ENCODE data around the gene CENPM. TPM values are rescaled to one million over a fixed set of nuclear protein-coding genes. Genes with fewer than 3 reads are reported as not detected.
A peak's percentile ranks its signal among the peaks of the same experiment; 100 is the strongest.

CENPM gene
- total RNA-seq, 2 experiments from 2014 or later = 189 to 354 TPM

DNA sequence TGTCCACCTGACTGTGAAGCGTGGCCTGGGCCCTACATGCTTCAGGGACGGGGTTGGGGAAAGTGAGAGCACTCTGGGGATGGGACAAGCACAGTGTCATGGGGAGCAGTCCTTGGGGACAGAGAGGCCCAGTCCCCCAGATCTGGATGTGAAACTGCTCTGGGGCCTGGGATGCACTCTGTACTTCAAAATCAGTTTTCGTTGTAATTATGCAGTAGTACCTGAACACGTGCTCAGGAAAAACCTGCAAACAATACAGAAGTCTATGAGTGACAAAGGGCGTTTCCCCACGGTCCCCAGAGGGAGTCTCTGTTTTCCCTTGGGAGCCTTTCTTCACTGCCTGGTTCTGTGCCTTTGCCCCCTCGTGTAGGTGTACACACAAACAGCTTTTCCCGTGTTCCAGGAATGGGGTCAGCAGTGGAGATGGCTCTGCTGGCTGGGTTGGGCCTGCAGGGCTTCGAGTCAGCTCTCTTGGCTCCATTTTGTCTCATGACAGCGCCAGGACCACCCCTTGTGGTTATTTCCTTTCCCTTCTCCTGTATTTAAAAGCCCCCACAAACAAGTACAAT lies 15.2 kb downstream of the CENPM start:
- POLR2A ChIA-PET = no interaction called here

GRCh38 chr22:41929418-41929810 lies 17.5 kb downstream of the CENPM start:
- ChIA-PET CTCF (ENCODE audit: unreplicated experiment) (no interaction called here), POLR2A (interaction anchor here (3.0 kb wide), 1 partner anchor 18 kb away, joined by 9 read pairs; the partner anchor contains the start of gene CENPM)
- Histone ChIP-seq H3K9me2 (ENCODE audit: insufficient read depth, low read length) (no peaks in the 10 kb centered on the region), H3K4me1 (ENCODE audit: insufficient read depth, low read length, poor library complexity, severe bottlenecking) (peaks cover 95% of the 10 kb centered on the region), H3K9me3 (ENCODE audit: low read length) (no peaks in the 10 kb centered on the region), H3K4me2 (ENCODE audit: low read length) (peak overlapping the region; percentile 68), H3K27ac (ENCODE audit: low read depth, low read length, poor library complexity, severe bottlenecking) (peak overlapping the region; percentile 76), H4K20me1 (ENCODE audit: insufficient read depth, low read length) (no peaks in the 10 kb centered on the region), H2AFZ (ENCODE audit: low read length) (no peak overlapping the region), H3K4me3 (ENCODE audit: low read depth, low read length, poor library complexity, severe bottlenecking) (no peak overlapping the region), H3K36me3 (ENCODE audit: insufficient read depth, low read length) (peaks cover 31% of the 10 kb centered on the region; the same call in 1 of the 2 replicates), H3K79me2 (ENCODE audit: insufficient read depth, low read depth, low read length) (no peaks in the 10 kb centered on the region; the same call in 1 of the 2 replicates)
- DNase-seq (ENCODE audit: low spot score) = peak; percentile 63
- intact Hi-C loops (cut with micrococcal nuclease; ENCODE audit: unreplicated experiment) = loop anchor here (5.0 kb wide), 1 partner anchor 107 kb away; no protein-coding TSS in a partner anchor
- TF ChIP-seq EZH2phosphoT487 (IDR thresholded peaks at IDR 0.05; ENCODE audit: borderline replicate concordance, low read depth, low read length) (no peak), CTCF (conservative IDR thresholded peaks at IDR 0.05; ENCODE audit: low read length) (no peak)
- no TSS peak for BruUV-seq (replicated peaks)

More for the DNA sequence above, 15.2 kb downstream of the CENPM start:
- TSS peak; percentile 34 for BruUV-seq (replicated peaks)
- Histone ChIP-seq H3K27ac (ENCODE audit: low read depth, low read length, poor library complexity, severe bottlenecking) (peak overlapping the region; percentile 91), H3K4me1 (ENCODE audit: insufficient read depth, low read length, poor library complexity, severe bottlenecking) (peaks cover 96% of the 10 kb centered on the region), H3K4me3 (ENCODE audit: low read depth, low read length, poor library complexity, severe bottlenecking) (peak overlapping the region; percentile 11), H3K79me2 (ENCODE audit: insufficient read depth, low read depth, low read length) (peaks cover 3% of the 10 kb centered on the region; the same call in 1 of the 2 replicates), H3K9me3 (ENCODE audit: low read length) (no peaks in the 10 kb centered on the region), H2AFZ (ENCODE audit: low read length) (no peak overlapping the region), H3K36me3 (ENCODE audit: insufficient read depth, low read length) (peaks cover 41% of the 10 kb centered on the region), H3K9me2 (ENCODE audit: insufficient read depth, low read length) (no peaks in the 10 kb centered on the region), H3K4me2 (ENCODE audit: low read length) (peak overlapping the region; percentile 64), H4K20me1 (ENCODE audit: insufficient read depth, low read length) (no peaks in the 10 kb centered on the region)
- intact Hi-C loops (cut with micrococcal nuclease; ENCODE audit: unreplicated experiment) = no loop called here
- no peak for TF ChIP-seq EZH2phosphoT487 (IDR thresholded peaks at IDR 0.05; ENCODE audit: borderline replicate concordance, low read depth, low read length)
- TF ChIP-seq CTCF (conservative IDR thresholded peaks at IDR 0.05; ENCODE audit: low read length) = no peak
- DNase-seq (ENCODE audit: low spot score) = peak; percentile 86
- CTCF ChIA-PET (ENCODE audit: unreplicated experiment) = no interaction called here
